Neural cell (in vitro differentiated cells): ENCODE measurements around the gene DAD1. TPM values are rescaled to one million over a fixed set of nuclear protein-coding genes. Genes with fewer than 3 reads are reported as not detected.

ENCODE experiments used
- H2AFZ ChIP-seq: fragments of 200-600, 300-800 bp; sonication (generic), shearing (Covaris generic); 2 replicates; pipeline ENCODE4 v1.6.0; 2014; ENCODE audit warnings: low read depth, mild to moderate bottlenecking, antibody characterized with exemption, low read length, moderate library complexity
- H3F3A ChIP-seq: fragments of 200-600 bp; shearing (Covaris generic); 2 replicates; pipeline ENCODE4 v1.6.1; 2016; ENCODE audit warnings: mild to moderate bottlenecking, moderate library complexity, mixed read lengths, antibody characterized with exemption, low read length; ENCODE audit not compliant: insufficient read depth, poor library complexity, severe bottlenecking
- H3K27ac ChIP-seq: fragments of 200-600, 300-800 bp; sonication (generic), shearing (Covaris generic); 2 replicates; pipeline ENCODE4 v1.5.1; 2014; ENCODE audit warnings: mild to moderate bottlenecking, low read length, moderate library complexity
- H3K27me3 ChIP-seq: fragments of 300-800, 200-600 bp; sonication (generic), shearing (Covaris generic); 2 replicates; pipeline ENCODE4 v1.6.0; 2014; ENCODE audit warnings: mild to moderate bottlenecking, low read depth, low read length, moderate library complexity; ENCODE audit not compliant: insufficient read depth
- H3K36me3 ChIP-seq: fragments of 300-800, 200-600 bp; sonication (generic), shearing (Covaris generic); 2 replicates; pipeline ENCODE4 v1.5.1; 2014; ENCODE audit warnings: mild to moderate bottlenecking, antibody characterized with exemption, low read length, moderate library complexity; ENCODE audit not compliant: insufficient read depth
- H3K4me2 ChIP-seq: fragments of 300-800, 200-600 bp; sonication (generic), shearing (Covaris generic); 2 replicates; pipeline ENCODE4 v1.6.0; 2014; ENCODE audit warnings: mild to moderate bottlenecking, low read length
- H3K4me3 ChIP-seq: fragments of 300-800, 200-600 bp; sonication (generic), shearing (Covaris generic); 2 replicates; pipeline ENCODE4 v1.5.1; 2014; ENCODE audit warnings: mild to moderate bottlenecking, low read length, moderate library complexity
- H3K79me2 ChIP-seq: fragments of 200-600 bp; shearing (Covaris generic); replicated peaks from 2 replicates; pipeline ENCODE4 v1.6.0; 2014; ENCODE audit warnings: mild to moderate bottlenecking, low read length, moderate library complexity; ENCODE audit not compliant: insufficient read depth
- H3K9ac ChIP-seq: fragments of 300-800, 200-600 bp; sonication (generic), shearing (Covaris generic); 2 replicates; pipeline ENCODE4 v1.6.1; 2016; ENCODE audit warnings: mild to moderate bottlenecking, low read length, mixed read lengths
- H3K9me2 ChIP-seq: fragments of 200-600 bp; shearing (Covaris generic); 2 replicates; pipeline ENCODE4 v1.6.1; 2016; ENCODE audit warnings: mild to moderate bottlenecking, low read length, mixed read lengths; ENCODE audit not compliant: insufficient read depth
- H3K9me3 ChIP-seq: fragments of 200-600, 300-800 bp; sonication (generic), shearing (Covaris generic); 2 replicates; pipeline ENCODE4 v1.6.1; 2016; ENCODE audit warnings: mild to moderate bottlenecking, mixed run types, low read length, moderate library complexity, mixed read lengths
- H4K20me1 ChIP-seq: fragments of 200-600 bp; shearing (Covaris generic); 2 replicates; pipeline ENCODE4 v1.6.1; 2016; ENCODE audit warnings: mild to moderate bottlenecking, mixed run types; ENCODE audit not compliant: insufficient read depth
- CTCF ChIP-seq: fragments of 450-650 bp; IDR thresholded peaks from 2 replicates; pipeline ENCODE4 v1.5.1; 2014; ENCODE audit warnings: antibody characterized with exemption, mild to moderate bottlenecking, moderate library complexity; ENCODE audit not compliant: poor library complexity, severe bottlenecking
- EP300 ChIP-seq: fragments of 450-650 bp; conservative IDR thresholded peaks from 2 replicates; pipeline ENCODE4 v1.6.1; 2014; ENCODE audit warnings: antibody characterized with exemption, mild to moderate bottlenecking, moderate library complexity; ENCODE audit not compliant: poor library complexity, severe bottlenecking
- EZH2 ChIP-seq: fragments of 200-600, 300-800 bp; shearing (Covaris generic), sonication (generic); IDR thresholded peaks from 2 replicates; pipeline ENCODE4 v1.6.1; 2014; ENCODE audit warnings: antibody characterized with exemption, low read length, borderline replicate concordance, mild to moderate bottlenecking; ENCODE audit not compliant: insufficient read depth, poor library complexity, severe bottlenecking
- MXI1 ChIP-seq: fragments of 450-650 bp; conservative IDR thresholded peaks from 2 replicates; pipeline ENCODE4 v1.6.1; 2014; ENCODE audit warnings: antibody characterized with exemption, mild to moderate bottlenecking; ENCODE audit not compliant: poor library complexity, severe bottlenecking
- POLR2AphosphoS5 ChIP-seq: IDR thresholded peaks from 2 replicates; pipeline ENCODE4 v1.6.1; 2012
- RAD21 ChIP-seq: fragments of 450-650 bp; conservative IDR thresholded peaks from 2 replicates; pipeline ENCODE4 v1.6.1; 2014; ENCODE audit warnings: antibody characterized with exemption, mild to moderate bottlenecking, moderate library complexity
- REST ChIP-seq: IDR thresholded peaks from 2 replicates; pipeline ENCODE4 v1.6.1; 2012; ENCODE audit warnings: borderline replicate concordance
- SMC3 ChIP-seq: fragments of 450-650 bp; conservative IDR thresholded peaks from 2 replicates; pipeline ENCODE4 v1.6.1; 2014; ENCODE audit warnings: antibody characterized with exemption, mild to moderate bottlenecking, moderate library complexity; ENCODE audit not compliant: poor library complexity
- TAF1 ChIP-seq: IDR thresholded peaks from 2 replicates; pipeline ENCODE4 v1.6.1; 2012; ENCODE audit warnings: low read depth
- polyA plus RNA-seq: library from polyadenylated mRNA; depleted of rRNA; stranded (reverse); fragments of >200 nt; gene quantifications from 2 replicates; pipeline ENCODE4 v1.2.3, GENCODE V29; 2014

The DAD1 gene
- polyA plus RNA-seq, 1 donor from 2014 or later, result 369 TPM

GRCh38 chr14:22596354-22596879 lies 7.4 kb upstream of the DAD1 start:
- H3K4me2 ChIP-seq, result no peak overlapping the region
- H3K79me2 ChIP-seq, result peaks cover 3% of the 10 kb centered on the region
- H3K27ac ChIP-seq, result no peak overlapping the region
- no peaks in the 10 kb centered on the region for H4K20me1 ChIP-seq
- TF ChIP-seq EP300 (no peak), EZH2 (no peak), REST (no peak), POLR2AphosphoS5 (no peak), TAF1 (no peak), SMC3 (no peak), CTCF (no peak), RAD21 (no peak), MXI1 (no peak)
- peaks cover 2% of the 10 kb centered on the region for H3K27me3 ChIP-seq
- no peaks in the 10 kb centered on the region for H3F3A ChIP-seq
- H2AFZ ChIP-seq, result no peak overlapping the region
- no peak overlapping the region for H3K4me3 ChIP-seq
- no peaks in the 10 kb centered on the region for H3K9me2 ChIP-seq
- H3K9me3 ChIP-seq, result no peaks in the 10 kb centered on the region
- H3K9ac ChIP-seq, result no peak overlapping the region
- H3K36me3 ChIP-seq, result no peaks in the 10 kb centered on the region

- H3K27me3 ChIP-seq, result peaks cover 2% of the 10 kb centered on the region
- no peak overlapping the region for H2AFZ ChIP-seq
- H3K9me3 ChIP-seq, result no peaks in the 10 kb centered on the region
- peaks cover 5% of the 10 kb centered on the region for H3F3A ChIP-seq
- no peaks in the 10 kb centered on the region for H3K36me3 ChIP-seq
- H3K4me2 ChIP-seq, result no peak overlapping the region
- H3K9me2 ChIP-seq, result no peaks in the 10 kb centered on the region
- H3K79me2 ChIP-seq, result peaks cover 3% of the 10 kb centered on the region
- H3K9ac ChIP-seq, result no peak overlapping the region
- H3K4me3 ChIP-seq, result no peak overlapping the region
- TF ChIP-seq TAF1 (no peak), MXI1 (no peak), POLR2AphosphoS5 (no peak), EP300 (no peak), RAD21 (no peak), CTCF (no peak), SMC3 (no peak), EZH2 (no peak), REST (no peak)
- H4K20me1 ChIP-seq, result no peaks in the 10 kb centered on the region
- no peak overlapping the region for H3K27ac ChIP-seq
Measured at GRCh38 chr14:22594156-22594716, 5.2 kb upstream of the DAD1 start.
